Liver (tissue), 9 donors: ENCODE data around the gene HRG. TPM values are rescaled to one million over a fixed set of nuclear protein-coding genes. Genes with fewer than 3 reads are reported as not detected.

Experiments
- DNase-seq: peaks from one replicate; pipeline ENCODE4 v3.0.0-alpha.2; 2017; ENCODE audit warnings: low spot score
- H3K27ac ChIP-seq, 2 donors: one replicate each; pipeline ENCODE4 v1.7.0; 2013; ENCODE audit warnings: inconsistent platforms in 2 of 2, low read length in 2 of 2, control low read depth in 1 of 2, low read depth in 1 of 2, mild to moderate bottlenecking in 1 of 2
- H3K27me3 ChIP-seq, 4 donors: one replicate each; pipeline versions ENCODE4 v1.6.1 to v1.7.0; 2013; ENCODE audit warnings: low read length in 3 of 4, inconsistent platforms in 1 of 4, mild to moderate bottlenecking in 1 of 4, moderate library complexity in 1 of 4; ENCODE audit not compliant: control insufficient read depth in 4 of 4, insufficient read depth in 4 of 4
- H3K36me3 ChIP-seq, 4 donors: one replicate each; pipeline versions ENCODE4 v1.6.1 to v1.7.0; 2013; ENCODE audit warnings: low read length in 3 of 4, mild to moderate bottlenecking in 3 of 4, low read depth in 1 of 4, moderate library complexity in 1 of 4; ENCODE audit not compliant: control insufficient read depth in 4 of 4, insufficient read depth in 3 of 4
- H3K4me1 ChIP-seq, 4 donors: one replicate each; pipeline versions ENCODE4 v1.6.1 to v1.7.0; 2013; ENCODE audit warnings: low read length in 3 of 4, mild to moderate bottlenecking in 3 of 4, moderate library complexity in 1 of 4; ENCODE audit not compliant: control insufficient read depth in 4 of 4, insufficient read depth in 4 of 4
- H3K4me3 ChIP-seq, 3 donors: one replicate each; pipeline versions ENCODE4 v1.6.1 to v1.7.0; 2013; ENCODE audit warnings: low read length in 3 of 3, control low read depth in 1 of 3, low read depth in 1 of 3, mild to moderate bottlenecking in 1 of 3
- H3K9ac ChIP-seq, 2 donors: one replicate each; pipeline ENCODE4 v1.7.0; 2013; ENCODE audit warnings: low read length in 2 of 2, mild to moderate bottlenecking in 2 of 2, moderate library complexity in 2 of 2, control low read depth in 1 of 2, low read depth in 1 of 2
- H3K9me3 ChIP-seq, 4 donors: one replicate each; pipeline versions ENCODE4 v1.6.1 to v1.7.0; 2013; ENCODE audit warnings: low read length in 3 of 4; ENCODE audit not compliant: control insufficient read depth in 4 of 4
- FOXA1 ChIP-seq: IDR thresholded peaks from 2 replicates; pipeline ENCODE4 v1.6.1; 2016; ENCODE audit warnings: antibody characterized with exemption
- FOXA2 ChIP-seq: IDR thresholded peaks from 2 replicates; pipeline ENCODE4 v1.6.1; 2016; ENCODE audit warnings: antibody characterized with exemption
- GABPA ChIP-seq, 2 donors: IDR thresholded peaks in 1 of 2; conservative IDR thresholded peaks in 1 of 2; 2 replicates each; pipeline ENCODE4 v1.6.1; 2016; ENCODE audit warnings: antibody characterized with exemption in 2 of 2, mild to moderate bottlenecking in 1 of 2, moderate library complexity in 1 of 2
- HNF4A ChIP-seq, 2 donors: conservative IDR thresholded peaks; 2 replicates each; pipeline ENCODE4 v1.6.1; 2016; ENCODE audit warnings: antibody characterized with exemption in 2 of 2, mild to moderate bottlenecking in 2 of 2
- HNF4G ChIP-seq: IDR thresholded peaks from 2 replicates; pipeline ENCODE4 v1.6.1; 2016; ENCODE audit warnings: antibody characterized with exemption
- JUND ChIP-seq, 2 donors: IDR thresholded peaks; 2 replicates each; pipeline ENCODE4 v1.6.1; 2016; ENCODE audit warnings: antibody characterized with exemption in 2 of 2
- NR2F2 ChIP-seq: IDR thresholded peaks from 2 replicates; pipeline ENCODE4 v1.6.1; 2016; ENCODE audit warnings: antibody characterized with exemption
- RAD21 ChIP-seq, 2 donors: IDR thresholded peaks; 2 replicates each; pipeline ENCODE4 v1.6.1; 2016; ENCODE audit warnings: antibody characterized with exemption in 2 of 2, mild to moderate bottlenecking in 2 of 2
- RXRA ChIP-seq, 2 donors: IDR thresholded peaks; 2 replicates each; pipeline ENCODE4 v1.6.1; 2017 to 2018; ENCODE audit warnings: antibody characterized with exemption in 2 of 2, mild to moderate bottlenecking in 1 of 2
- SP1 ChIP-seq: IDR thresholded peaks from 2 replicates; pipeline ENCODE4 v1.6.1; 2018; ENCODE audit warnings: antibody characterized with exemption, mild to moderate bottlenecking
- TAF1 ChIP-seq: conservative IDR thresholded peaks from 2 replicates; pipeline ENCODE4 v1.6.1; 2016; ENCODE audit warnings: antibody characterized with exemption, mild to moderate bottlenecking
- YY1 ChIP-seq: IDR thresholded peaks from 2 replicates; pipeline ENCODE4 v1.6.1; 2016; ENCODE audit warnings: antibody characterized with exemption, mild to moderate bottlenecking
- WGBS: extraction: QIAGEN DNeasy Blood & Tissue Kit; methylation state at CpG from one replicate; pipeline ENCODE4 v1.1.7; 2013; 5-methylcytosine and 5-hydroxymethylcytosine counted together
- polyA plus RNA-seq, 2 donors: library from polyadenylated mRNA; stranded (reverse) in 1 of 2; unstranded in 1 of 2; fragments of 200-250 nt in 1 of 2; fragments of >200 nt in 1 of 2; fragmentation: Nextera tagmentation in 1 of 2; extraction: Ambion mirVana in 1 of 2; gene quantifications; one replicate each; pipeline versions ENCODE4 v1.2.1 to v1.2.3, GENCODE V29; 2013 to 2015
- total RNA-seq, 2 donors: library from RNA; depleted of rRNA; stranded (reverse); fragments of >200 nt; gene quantifications; one replicate each; pipeline ENCODE4 v1.2.3, GENCODE V29; 2014
- TF ChIP-seq, protein P1 (sequence below): IDR thresholded peaks from 2 replicates; pipeline ENCODE4 v1.6.1; 2016; ENCODE audit warnings: antibody characterized with exemption
- TF ChIP-seq, protein P2 (sequence below): IDR thresholded peaks from 2 replicates; pipeline ENCODE4 v1.6.1; 2016; ENCODE audit warnings: antibody characterized with exemption
- donor health status: healthy.
- donor health status: healthy.
- donor health status: healthy.
- donor health status: healthy.
- donor health status: healthy.

The HRG gene
- total and polyA plus RNA-seq, 4 donors = 41.8 to 837 (median 227) TPM

DNA sequence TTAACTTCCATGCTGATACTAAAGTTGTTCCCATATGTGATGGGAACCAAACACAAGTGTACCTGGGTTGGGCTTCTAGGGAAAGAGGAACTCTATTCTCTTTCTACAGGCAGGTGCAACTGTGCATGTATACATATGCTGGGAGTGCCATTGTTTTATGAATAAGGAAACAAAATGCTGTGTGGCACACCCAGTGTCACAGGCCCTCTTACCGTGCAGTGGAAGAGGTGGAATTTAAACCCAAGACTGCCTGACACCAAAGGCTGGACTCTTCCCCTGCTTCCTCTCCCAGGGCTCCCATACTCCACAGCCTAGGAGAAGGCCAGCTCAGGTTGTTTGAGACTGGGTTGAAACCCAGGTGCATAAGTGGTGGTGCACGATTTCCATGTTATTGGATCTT is 27.6 kb upstream of the HRG start:
- no peaks in the 10 kb centered on the region for H3K36me3 ChIP-seq
- H3K4me1 ChIP-seq = peaks cover 5 to 77% (median 61%) of the 10 kb centered on the region in 4 donors
- no peak for DNase-seq
- TF ChIP-seq GABPA (IDR thresholded peaks at IDR 0.05 in 1 of 2, conservative IDR thresholded peaks at IDR 0.05 in 1 of 2) (no peak), HNF4G (no peak), RXRA (IDR thresholded peaks at IDR 0.05) (no peak), RAD21 (IDR thresholded peaks at IDR 0.05) (no peak), FOXA1 (no peak), FOXA2 (no peak)
- TF ChIP-seq, protein P1, sequence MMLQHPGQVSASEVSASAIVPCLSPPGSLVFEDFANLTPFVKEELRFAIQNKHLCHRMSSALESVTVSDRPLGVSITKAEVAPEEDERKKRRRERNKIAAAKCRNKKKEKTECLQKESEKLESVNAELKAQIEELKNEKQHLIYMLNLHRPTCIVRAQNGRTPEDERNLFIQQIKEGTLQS = no peak
- no peak overlapping the region for H3K9ac ChIP-seq
- no peak overlapping the region for H3K4me3 ChIP-seq
- H3K27ac ChIP-seq = no peak overlapping the region
- H3K9me3 ChIP-seq = no peaks in the 10 kb centered on the region
- H3K27me3 ChIP-seq = no peaks in the 10 kb centered on the region
- WGBS = 90% methylated on average over 2 of the region's 2 CpGs

DNA sequence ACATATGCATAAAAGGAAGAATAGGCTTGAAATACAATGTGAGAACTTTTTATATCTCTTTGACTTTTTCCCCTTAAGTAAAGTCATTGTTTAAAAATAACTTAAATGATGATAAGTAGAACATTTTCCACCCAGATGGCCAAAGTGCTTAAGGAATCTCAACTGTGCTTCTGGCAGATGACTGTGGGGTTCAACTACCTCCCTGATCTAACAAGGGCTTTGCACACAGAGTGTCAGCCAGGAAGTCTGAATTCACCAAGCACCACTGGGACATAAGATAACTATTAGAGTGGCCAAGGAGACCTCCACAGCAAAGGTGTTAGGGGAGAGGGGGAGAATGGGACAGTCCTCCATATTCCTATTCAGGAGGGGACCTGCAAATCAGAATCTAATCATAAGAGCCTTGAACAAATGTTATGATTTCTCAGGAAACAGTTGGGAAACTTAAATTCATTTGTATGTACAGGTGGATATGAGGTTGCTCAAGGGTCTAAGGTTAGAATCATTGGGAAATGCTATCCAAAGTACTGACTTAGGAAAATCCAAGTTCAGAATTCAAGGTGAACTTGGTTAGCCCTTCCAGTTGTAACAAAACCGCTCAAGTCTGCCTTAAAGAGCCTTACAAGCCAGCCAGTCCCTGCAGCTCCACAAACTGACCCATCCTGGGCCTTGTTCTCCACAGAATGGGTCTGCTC is 25.9 kb upstream of the HRG start, which contains the start of gene FETUB:
FETUB (plus strand) TSS at position 622 of the 695 bp plus-strand sequence; CDS start at position 684, 62 bp downstream.
- H3K36me3 ChIP-seq = peaks cover 0 to 6% (median 0%) of the 10 kb centered on the region in 4 donors
- peaks cover 5 to 81% (median 58%) of the 10 kb centered on the region in 4 donors for H3K4me1 ChIP-seq
- H3K27me3 ChIP-seq = no peaks in the 10 kb centered on the region
- 30% methylated on average over 1 of the region's 1 CpG for WGBS
- no peak for DNase-seq
- H3K9me3 ChIP-seq = no peaks in the 10 kb centered on the region
- peak within 1 kb of the TSS; percentile 65 to 82 for H3K27ac ChIP-seq
- H3K4me3 ChIP-seq = peak within 1 kb of the TSS; percentile 47 to 82 (median 69)
- TF ChIP-seq, protein P1 = peak; percentile 37
- TF ChIP-seq HNF4G (peak; percentile 78), JUND (IDR thresholded peaks at IDR 0.05) (peak; percentile 45 to 67), HNF4A (conservative IDR thresholded peaks at IDR 0.05) (peak; percentile 91 to 96), SP1 (peak; percentile 42), NR2F2 (peak; percentile 52), FOXA2 (no peak), RXRA (IDR thresholded peaks at IDR 0.05) (peak; percentile 84 to 90), RAD21 (IDR thresholded peaks at IDR 0.05) (peak; percentile 4 to 13), YY1 (peak; percentile 15)
- TF ChIP-seq, protein P2, sequence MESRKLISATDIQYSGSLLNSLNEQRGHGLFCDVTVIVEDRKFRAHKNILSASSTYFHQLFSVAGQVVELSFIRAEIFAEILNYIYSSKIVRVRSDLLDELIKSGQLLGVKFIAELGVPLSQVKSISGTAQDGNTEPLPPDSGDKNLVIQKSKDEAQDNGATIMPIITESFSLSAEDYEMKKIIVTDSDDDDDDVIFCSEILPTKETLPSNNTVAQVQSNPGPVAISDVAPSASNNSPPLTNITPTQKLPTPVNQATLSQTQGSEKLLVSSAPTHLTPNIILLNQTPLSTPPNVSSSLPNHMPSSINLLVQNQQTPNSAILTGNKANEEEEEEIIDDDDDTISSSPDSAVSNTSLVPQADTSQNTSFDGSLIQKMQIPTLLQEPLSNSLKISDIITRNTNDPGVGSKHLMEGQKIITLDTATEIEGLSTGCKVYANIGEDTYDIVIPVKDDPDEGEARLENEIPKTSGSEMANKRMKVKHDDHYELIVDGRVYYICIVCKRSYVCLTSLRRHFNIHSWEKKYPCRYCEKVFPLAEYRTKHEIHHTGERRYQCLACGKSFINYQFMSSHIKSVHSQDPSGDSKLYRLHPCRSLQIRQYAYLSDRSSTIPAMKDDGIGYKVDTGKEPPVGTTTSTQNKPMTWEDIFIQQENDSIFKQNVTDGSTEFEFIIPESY = no peak
- H3K9ac ChIP-seq = peak within 1 kb of the TSS; percentile 70 to 72

DNA sequence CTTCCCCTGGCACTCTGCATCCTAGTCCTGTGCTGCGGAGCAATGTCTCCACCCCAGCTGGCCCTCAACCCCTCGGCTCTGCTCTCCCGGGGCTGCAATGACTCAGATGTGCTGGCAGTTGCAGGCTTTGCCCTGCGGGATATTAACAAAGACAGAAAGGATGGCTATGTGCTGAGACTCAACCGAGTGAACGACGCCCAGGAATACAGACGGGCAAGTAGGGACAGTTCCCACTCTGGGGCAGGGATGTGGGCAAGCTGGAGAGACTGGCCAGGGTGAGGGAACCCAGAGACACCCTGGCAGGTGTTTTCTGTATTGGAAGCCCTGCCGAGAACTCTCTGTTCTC is 25.4 kb upstream of the HRG start:
- TF ChIP-seq HNF4A (conservative IDR thresholded peaks at IDR 0.05) (peak in 1 of 2 donors; percentile 57), FOXA2 (no peak), RXRA (IDR thresholded peaks at IDR 0.05) (peak in 1 of 2 donors; percentile 41), TAF1 (no peak), JUND (IDR thresholded peaks at IDR 0.05) (no peak), FOXA1 (peak; percentile 37)
- TF ChIP-seq, protein P1 = no peak
- Histone ChIP-seq H3K4me3 (peak overlapping the region; percentile 47 to 82 (median 69)), H3K9ac (peak overlapping the region; percentile 70 to 72), H3K27me3 (no peaks in the 10 kb centered on the region), H3K36me3 (peaks cover 0 to 10% (median 0%) of the 10 kb centered on the region in 4 donors), H3K27ac (peak overlapping the region; percentile 65 to 82), H3K4me1 (peaks cover 4 to 77% (median 54%) of the 10 kb centered on the region in 4 donors), H3K9me3 (no peaks in the 10 kb centered on the region)
- 35% methylated on average over 9 of the region's 9 CpGs for WGBS
- no peak for DNase-seq
